GM19351 (cell line): ENCODE measurements around the gene CDC23.
"Not testable (repeated sequence)": the region's sequence is repeated elsewhere in the genome, so short reads cannot be mapped to it uniquely, and the experiment has no call there.

ENCODE experiments used
- ATAC-seq: cut with Tn5 transposase; IDR thresholded peaks from one replicate; pipeline ENCODE4 v1.9.1; 2021; ENCODE audit warnings: mild to moderate bottlenecking, moderate library complexity; ENCODE audit not compliant: unreplicated experiment

The CDC23 gene

DNA sequence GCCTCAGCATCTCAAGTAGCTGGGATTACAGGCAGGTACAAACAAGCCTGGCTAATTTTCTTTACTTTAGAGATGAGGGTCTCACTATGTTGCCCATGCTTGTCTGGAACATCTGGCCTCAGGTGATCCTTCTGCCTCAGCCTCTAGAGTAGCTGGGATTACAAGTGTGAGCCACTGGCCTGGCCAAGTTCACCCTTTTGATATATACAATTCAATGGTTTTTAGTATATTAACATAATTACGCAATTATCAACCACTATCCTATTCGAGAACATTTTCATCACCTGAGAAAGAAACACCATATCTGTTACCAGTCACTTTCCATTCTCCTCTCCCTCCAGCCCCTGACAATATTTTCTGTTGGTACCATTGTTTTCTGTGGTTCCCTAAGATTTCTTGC, 3.7 kb upstream of the CDC23 start:
- no peak for ATAC-seq

DNA sequence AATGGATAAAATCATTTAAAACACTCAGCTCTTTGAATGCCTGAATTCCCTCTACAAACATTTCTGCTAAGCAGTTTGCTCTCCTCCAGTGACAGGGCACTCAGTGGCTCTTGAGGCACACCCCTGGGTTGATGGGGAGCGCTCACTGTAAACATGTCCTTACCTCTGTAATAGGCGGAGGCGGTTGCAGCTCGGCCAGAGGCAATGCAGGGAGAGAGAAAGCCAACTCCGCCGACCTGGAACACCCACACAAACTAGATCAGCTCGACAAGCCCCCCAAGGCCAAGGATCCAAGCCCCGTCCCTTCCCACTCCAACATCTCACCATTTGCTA, 329 bp downstream of the CDC23 start:
- peak; percentile 14 for ATAC-seq

DNA sequence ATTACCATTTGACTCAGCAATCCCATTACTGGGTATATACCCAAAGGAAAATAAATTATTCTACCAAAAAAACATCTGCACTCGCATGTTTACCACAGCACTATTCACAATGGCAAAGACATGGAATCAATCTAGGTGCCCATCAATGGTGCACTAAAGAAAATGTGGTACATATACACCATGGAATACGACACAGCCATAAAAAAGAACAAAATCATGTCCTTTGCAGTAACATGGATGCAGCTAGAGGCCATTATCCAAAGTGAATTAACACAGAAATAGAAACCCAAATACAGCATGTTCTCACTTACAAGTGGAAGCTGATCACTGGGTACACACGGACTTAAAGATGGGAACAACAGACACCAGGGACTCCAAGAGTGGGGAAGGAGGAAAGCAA, 2.1 kb downstream of the CDC23 start:
- ATAC-seq = no peak

DNA sequence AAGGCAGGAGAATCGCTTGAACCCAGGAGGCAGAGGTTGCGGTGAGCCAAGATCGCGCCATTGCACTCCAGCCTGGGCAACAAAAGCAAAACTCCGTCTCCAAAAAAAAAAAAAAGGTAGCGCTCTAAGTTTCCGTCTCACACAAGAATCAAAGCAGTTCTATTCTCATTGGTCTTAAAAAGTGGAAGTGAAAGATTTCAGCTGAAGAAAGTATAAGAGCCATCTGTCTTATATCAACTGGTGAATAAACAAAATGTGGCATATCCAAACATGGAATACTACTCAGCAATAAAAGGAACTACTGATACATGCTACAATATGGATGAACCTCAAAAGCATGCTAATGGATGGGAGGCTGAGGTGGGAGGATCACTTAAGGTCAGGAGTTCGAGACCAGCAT, 19.3 kb downstream of the CDC23 start:
- ATAC-seq = not testable (repeated sequence)

DNA sequence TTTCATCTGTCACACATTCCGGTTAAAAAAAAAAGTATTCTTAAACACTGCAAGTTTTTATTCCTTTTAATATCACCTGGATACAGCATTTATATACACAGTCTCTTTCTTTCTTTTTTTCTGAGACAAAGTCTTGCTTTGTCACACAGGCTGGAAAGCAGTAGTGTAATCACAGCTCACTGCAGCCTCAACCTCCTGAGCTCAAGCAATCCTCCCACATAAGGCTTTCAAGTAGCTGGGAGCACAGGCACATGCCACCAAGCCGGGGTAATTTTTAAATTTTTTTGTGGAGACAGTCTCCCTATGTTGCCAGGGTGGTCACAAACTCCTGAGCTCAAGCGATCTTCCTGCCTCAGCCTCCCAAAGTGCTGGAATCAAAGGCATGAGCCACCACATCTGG, 20.3 kb downstream of the CDC23 start:
- no peak for ATAC-seq

DNA sequence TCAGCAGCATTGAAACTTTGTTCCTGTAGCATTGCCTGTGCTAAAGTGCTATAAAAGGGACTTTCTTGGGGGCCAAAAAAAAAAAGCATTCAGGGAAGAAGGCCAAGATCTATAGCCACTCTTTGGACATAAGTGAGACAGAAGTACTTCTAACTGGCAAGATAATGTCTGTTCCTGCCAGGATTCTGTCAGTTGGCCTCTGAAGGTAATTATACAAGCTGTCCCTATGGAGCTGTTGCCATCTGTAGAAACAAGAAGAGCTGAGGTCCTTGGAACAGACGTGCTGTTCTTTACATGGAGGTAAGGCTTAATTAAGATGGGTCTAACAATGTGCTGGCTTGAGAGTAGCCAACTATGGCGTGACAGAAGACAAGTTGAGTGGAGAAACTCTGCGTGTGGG, 24.5 kb downstream of the CDC23 start:
- ATAC-seq = no peak

DNA sequence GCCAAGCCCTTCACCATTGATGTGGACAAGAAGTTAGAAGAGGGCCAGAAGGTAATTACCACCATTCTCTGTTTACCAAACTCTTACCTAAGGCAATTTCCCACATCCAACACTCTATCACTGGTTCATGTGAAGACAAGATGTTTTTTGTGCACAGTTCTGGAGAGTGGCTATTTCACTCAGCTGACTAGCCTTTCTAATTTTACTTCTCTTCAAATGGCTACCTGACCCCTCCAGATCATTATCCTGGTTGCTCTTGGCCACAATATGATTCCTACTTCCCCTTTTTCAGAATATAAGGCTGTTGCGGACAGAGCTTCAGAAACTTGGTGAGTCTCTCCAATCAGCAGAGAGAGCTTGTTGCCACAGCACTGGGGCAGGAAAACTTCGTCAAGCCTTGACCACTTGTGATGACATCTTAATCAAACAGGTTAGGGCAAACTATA, 27.1 kb downstream of the CDC23 start:
- ATAC-seq = no peak

DNA sequence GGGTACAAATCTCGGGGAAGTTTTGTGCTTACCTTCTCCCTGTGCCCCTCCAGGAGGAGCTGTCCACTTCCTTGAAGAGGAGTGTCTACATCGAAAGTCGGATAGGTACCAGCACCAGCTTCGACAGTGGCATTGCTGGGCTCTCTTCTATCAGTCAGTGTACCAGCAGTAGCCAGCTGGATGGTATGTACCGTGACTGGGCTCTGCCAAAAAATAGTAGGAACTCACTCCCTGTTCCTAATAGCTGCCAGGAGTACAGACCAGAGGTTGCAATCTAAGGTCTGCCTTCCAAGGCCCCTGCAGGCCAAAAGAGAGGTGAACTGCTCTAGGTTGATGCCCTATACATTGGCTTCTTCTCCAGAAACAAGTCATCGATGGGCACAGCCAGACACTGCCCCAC, 30.3 kb downstream of the CDC23 start:
- no peak for ATAC-seq

DNA sequence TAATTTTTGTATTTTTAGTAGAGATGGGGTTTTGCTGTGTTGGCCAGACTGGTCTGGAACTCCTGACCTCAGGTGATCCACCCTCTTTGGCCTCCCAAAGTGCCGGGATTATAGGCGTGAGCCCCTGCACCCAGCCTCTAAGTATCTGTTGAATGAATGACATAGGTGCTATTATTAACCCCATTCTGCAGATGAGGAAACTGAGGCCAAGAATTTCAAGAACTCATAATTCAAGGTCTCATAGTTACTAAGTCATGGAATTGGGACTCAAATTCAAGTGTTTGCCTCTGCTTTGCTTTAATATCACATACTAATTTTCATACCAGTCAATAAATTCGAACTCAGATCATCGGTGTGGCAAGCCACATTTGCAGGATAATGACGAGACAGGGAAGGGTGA, 32.3 kb downstream of the CDC23 start:
- ATAC-seq = no peak

DNA sequence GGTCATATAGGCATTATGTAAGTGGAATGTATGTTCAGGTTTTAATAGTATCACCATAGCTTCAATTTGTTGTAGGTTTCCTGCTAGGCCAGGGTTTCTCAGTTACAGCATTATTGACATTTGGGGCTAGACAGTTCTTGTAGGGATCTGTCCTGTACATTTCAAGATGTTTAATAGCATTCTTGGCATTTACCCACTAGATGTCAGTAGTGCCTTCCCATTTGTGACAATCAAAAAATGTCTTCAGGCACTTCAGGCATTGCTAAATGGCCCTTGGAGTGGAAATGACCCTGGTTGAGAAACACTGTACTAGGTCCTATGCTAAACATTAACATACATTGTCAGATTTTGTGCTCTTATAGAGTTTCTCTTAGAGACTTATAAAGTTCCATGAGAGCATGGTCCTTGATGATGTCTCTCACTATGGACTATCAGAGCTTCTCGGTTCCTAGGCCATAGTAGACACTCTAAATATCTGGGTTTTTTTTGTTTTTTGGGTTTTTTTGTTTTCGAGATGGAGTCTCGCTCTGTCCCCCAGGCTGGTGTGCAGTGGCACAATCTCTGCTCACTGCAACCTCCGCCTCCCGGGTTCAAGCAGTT, 32.8 kb downstream of the CDC23 start:
- no peak for ATAC-seq

DNA sequence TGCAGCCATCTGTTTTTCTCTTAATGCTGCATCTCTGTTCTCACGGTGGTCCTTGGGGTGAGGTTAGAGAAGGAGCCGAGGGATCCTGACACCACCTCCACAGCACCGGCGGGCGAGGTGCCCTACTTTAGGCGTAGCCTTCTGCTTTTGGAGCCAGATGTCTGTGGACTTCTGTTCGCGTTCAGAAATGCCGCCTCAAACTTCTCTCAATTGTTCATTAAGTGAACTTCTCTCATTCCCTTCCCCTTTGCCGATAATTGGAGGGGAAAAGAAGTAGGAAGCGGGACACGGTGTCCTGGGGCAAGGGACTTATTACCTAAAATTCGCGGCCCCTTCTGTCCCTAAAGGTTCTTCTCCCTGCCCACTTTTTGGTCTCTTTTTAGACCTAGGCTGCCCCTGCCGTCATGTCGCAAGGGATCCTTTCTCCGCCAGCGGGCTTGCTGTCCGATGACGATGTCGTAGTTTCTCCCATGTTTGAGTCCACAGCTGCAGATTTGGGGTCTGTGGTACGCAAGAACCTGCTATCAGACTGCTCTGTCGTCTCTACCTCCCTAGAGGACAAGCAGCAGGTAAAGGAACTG, 33.8 kb downstream of the CDC23 start:
- no peak for ATAC-seq

DNA sequence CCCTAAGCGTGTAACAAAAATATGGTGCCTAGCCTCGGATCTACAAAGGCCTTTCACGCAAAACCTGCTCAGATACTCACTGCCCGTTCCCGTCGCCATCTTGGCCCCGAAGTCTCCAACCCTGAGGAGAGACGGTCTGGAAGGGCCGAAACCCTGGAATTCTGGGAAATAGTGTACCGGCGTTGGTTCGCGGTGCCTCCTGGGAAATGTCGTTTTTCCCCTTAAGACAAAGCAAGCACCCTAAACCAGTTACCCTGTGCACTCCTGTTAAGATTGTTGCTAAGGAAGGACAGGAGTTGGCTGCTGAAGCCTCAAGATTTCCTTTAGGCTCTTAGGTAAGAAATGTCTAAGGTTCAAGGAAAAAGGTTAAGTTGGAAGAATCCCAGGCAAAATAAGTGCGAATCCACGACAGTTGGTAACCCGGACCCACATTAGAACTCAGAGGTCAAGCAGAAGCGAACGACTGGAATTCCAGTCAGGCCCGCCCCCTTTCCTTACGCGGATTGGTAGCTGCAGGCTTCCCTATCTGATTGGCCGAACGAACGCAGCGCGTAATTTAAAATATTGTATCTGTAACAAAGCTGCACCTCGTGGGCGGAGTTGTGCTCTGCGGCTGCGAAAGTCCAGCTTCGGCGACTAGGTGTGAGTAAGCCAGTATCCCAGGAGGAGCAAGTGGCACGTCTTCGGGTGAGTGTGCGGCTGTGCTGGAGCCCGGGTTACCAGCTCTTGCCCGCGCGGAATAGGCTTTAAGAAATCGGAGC, 34.4 kb downstream of the CDC23 start, which contains the start of the genes BRD8 and KIF20A:
Gene BRD8, minus strand, starts transcription at position 115 of the 761 bp plus-strand sequence. Its CDS starts 16 bp downstream, at position 99.
Gene KIF20A, plus strand, starts transcription at position 597 of the 761 bp plus-strand sequence. CDS start 569 bp downstream, outside the sequence.
- peak; percentile 85 for ATAC-seq

DNA sequence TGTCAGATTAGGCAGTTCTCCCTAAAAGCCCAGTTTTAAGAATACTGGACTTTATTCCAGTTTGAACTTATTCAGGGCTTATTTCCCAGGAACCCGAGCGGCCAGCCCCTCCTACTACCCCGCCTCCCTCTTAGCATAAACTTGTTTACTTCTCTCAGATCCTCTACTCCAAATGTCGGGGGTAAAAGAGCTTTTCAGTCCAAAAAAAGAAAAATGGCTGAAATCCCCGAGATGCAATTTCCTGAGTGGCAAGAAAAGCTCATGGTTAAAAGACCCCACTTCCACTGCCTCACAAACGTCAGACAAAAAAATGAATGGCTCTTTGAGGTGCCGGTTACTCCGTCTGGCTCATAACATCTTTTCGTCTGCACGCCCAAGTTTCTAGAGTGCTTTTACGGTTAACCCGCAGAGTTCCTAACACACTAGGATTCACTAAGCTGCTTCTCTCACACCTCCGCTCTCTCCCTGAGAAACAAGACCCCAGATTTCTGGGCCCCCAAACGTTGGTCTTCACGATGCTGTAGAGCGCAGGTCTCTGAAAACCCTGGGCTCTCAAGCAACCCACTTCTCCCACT, 35.1 kb downstream of the CDC23 start:
- ATAC-seq = no peak

DNA sequence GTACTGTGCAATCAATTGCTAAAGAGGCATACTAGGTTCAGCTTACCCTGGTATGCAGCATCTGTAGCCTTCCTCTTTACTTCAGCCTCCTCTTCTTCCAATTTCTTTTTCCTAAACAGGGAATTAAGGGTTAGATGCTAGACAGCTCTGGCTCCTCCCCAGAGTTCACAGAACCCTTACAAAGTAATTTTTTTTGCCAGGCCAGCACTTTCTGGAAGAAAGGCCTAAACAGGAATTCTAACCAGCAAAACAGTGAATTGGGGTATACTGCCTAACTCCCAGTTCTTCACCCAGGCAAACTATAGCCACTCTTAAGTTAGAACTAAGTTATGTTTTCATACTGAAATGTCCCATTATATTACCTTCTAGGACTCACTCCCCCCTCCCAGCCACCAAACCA, 42.8 kb downstream of the CDC23 start:
- ATAC-seq = no peak

DNA sequence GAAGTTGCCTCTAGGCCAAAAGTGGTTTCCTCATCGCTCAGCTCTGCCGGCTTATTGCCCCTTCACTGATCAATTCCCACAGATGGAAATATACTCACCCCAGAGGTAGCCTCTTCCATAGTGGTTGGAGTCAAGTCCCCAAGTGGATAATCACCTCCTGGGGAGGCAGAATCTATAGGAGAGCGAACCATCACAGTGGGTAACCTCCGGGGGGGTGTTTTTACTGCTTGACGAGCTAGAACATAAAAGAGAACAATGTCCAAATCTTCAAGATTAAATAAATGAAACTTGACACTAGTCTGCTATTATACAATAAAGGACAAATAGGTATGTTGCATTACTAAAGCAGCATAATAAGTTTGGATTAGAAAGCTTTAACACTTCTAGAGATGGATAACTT, 44.0 kb downstream of the CDC23 start:
- ATAC-seq = no peak

DNA sequence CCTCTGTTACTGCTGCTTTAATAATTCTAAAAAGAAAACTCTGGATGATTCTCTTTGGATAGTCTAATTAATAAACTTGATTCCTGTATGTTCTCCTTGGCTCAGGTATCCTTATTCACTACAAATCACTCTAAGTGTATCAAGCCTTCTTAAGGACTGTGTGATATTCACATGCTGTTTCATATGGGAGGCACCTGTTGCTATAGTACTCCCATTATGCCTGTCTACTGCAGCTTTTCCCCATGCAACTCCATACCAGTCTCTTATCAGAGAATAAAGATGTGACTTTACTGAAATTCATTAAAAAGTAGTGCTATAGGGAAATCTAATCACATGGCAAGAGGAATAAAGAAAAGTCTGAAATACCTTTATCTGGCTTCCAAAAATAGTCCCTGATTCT, 49.4 kb downstream of the CDC23 start:
- no peak for ATAC-seq

DNA sequence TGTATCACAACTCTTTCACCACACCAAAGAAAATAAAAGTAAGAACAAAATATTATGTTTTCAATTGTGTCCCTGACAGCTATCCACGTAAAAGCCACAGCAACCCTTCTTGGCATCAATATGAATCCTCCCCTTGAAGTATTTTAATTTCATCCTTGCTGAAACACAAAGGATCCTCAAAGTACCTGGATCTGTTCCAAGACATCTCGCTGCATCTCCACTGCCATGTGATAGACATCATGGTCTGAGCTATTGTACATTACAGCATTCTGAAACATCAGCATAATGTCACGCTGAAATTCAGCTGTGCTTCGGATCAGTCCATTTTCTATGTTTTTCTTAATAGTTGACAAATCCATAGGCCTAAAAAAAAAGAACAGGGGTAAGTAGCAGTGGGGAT, 52.4 kb downstream of the CDC23 start:
- ATAC-seq = no peak

DNA sequence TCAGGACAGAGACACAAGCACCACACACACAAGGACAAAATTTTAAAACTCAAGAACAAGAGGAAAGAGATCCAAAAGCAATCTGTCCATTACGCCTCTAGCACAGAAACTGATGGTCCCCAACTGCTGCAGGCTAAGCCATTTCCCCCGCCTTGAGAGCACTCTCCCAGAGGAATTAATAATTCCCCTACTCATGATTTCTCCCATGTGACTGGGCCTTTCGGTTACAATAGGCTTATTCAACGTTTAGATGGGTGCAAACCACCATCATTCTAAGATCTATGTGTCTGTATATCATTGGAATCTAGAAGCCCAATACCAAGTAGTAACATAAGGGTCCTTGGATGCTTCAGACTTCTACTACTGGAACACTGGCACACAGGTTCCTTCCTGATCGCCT, 53.5 kb downstream of the CDC23 start:
- ATAC-seq = no peak

DNA sequence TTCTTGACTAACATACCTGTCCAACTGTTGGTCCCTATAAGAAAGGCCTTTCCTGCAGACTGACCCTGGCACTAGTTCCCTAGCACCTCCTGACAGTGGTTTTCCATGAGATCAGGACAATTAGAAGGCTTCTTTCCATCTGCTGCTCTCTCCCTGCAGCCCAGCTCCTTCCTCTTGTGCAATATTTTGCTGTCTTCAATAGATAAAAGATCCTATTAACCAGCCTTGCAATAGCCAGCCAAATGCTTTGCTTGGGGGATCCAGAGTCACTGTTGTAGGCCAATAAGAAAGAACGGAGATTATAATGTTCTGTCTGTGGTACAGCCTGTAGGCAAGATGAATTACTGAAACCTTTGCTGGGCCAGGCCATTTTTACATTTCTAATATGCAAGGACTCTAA, 55.5 kb downstream of the CDC23 start:
- ATAC-seq = no peak

DNA sequence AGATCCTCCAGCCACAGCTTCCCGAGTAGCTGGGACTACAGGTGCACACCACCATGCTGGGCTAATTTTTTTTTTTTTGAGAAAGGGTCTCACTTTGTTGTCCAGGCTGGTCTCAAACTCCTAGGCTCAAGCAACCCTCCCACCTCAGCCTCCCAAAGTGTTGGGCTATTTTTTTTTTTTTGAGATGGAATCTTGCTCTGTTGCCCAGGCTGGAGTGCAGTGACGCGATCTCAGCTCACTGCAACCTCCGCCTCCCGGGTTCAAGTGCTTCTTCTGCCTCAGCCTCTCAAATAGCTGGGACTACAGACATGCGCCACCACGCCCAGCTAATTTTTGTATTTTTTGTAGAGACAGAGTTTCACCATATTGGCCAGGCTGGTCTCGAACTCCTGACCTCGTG, 57.1 kb downstream of the CDC23 start:
- not testable (repeated sequence) for ATAC-seq

DNA sequence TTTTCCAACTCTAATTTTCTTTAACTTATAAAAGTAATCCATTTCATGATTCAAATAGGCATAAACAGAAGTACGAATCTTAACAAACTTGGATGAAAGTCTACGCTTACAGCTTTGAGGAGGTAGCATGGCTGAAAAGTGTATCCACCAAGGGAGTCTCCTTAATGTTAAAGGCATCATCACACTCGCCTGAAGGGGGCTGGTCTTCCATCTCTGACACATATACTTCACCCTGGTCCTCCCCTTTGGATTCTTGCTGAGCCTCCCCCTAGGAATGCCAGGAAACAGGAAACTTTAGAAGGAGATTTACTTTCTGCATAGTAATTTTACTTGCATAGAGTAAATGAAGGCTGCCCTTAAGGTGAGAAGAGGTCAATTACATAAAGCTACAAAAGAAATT, 63.6 kb downstream of the CDC23 start:
- no peak for ATAC-seq

DNA sequence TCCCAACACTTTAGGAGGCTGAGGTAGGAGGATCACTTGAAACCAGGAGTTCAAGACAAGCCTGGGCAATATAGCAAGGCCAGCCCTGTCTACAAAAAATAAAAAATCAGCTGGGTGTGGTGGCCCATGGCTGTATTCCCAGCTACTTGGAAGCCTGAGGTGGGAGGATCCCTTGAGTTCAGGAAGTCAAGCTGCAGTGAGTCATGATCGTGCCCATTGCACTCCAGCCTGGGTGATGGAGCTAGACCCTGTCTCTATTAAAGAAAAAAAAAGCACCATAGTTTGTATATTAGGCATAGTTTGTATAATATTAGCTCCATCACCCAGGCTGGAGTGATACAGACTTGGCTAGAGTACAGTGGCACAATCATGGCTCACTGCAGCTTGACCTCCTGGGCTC, 64.3 kb downstream of the CDC23 start:
- ATAC-seq = no peak
